Panc1 (cell line): ENCODE data around the gene EDN2. TPM values are rescaled to one million over a fixed set of nuclear protein-coding genes. Genes with fewer than 3 reads are reported as not detected.

Experiments
- ATAC-seq: fragments of 200-7000 bp; cut with Tn5 transposase; 2 replicates; pipeline ENCODE4 v1.9.1; 2020; ENCODE audit warnings: mild to moderate bottlenecking, moderate library complexity
- BruUV-seq: library from RNA; stranded (reverse); fragments of 400-500 nt; replicated peaks from 2 replicates; lab custom pipeline; 2021; lab: Mats Ljungman, UMichigan
- CTCF ChIA-PET: fragments of 300-600 bp; sonication (Branson Sonifier 250); formaldehyde crosslinking; loops from one replicate; lab custom pipeline; 2022; ENCODE audit warnings: antibody characterized with exemption; lab: Charles Lee
- POLR2A ChIA-PET: fragments of 300-600 bp; sonication (Branson Sonifier 250); formaldehyde crosslinking; loops from one replicate; lab custom pipeline; 2022; ENCODE audit warnings: antibody characterized with exemption; lab: Charles Lee
- DNase-seq: peaks from one replicate; pipeline ENCODE4 v3.0.0-alpha.2; 2010; ENCODE audit warnings: low read depth, low spot score
- H3K27ac ChIP-seq: 2 replicates; pipeline ENCODE4 v1.5.1; 2011; ENCODE audit warnings: mild to moderate bottlenecking, low read length, inconsistent platforms
- H3K27me3 ChIP-seq: fragments of 200-500 bp; sonication (Bioruptor generic); 2 replicates; pipeline ENCODE4 v1.6.0; 2014; ENCODE audit warnings: low read length, inconsistent platforms; ENCODE audit not compliant: control insufficient read depth, insufficient read depth
- H3K36me3 ChIP-seq: fragments of 200-500 bp; sonication (Bioruptor generic); 2 replicates; pipeline ENCODE4 v1.5.1; 2014; ENCODE audit warnings: inconsistent platforms, mild to moderate bottlenecking, low read length, moderate library complexity; ENCODE audit not compliant: control insufficient read depth, insufficient read depth
- H3K4me1 ChIP-seq: 2 replicates; pipeline ENCODE4 v1.5.1; 2011; ENCODE audit warnings: inconsistent platforms, mild to moderate bottlenecking, low read length, moderate library complexity; ENCODE audit not compliant: control insufficient read depth, insufficient read depth
- H3K4me3 ChIP-seq, 2 experiments: 2 replicates each; pipeline ENCODE4 v1.5.1; 2011 to 2012; ENCODE audit warnings: low read depth in 2 of 2, low read length in 2 of 2, mild to moderate bottlenecking in 2 of 2, inconsistent platforms in 1 of 2, moderate library complexity in 1 of 2
- H3K9me3 ChIP-seq: fragments of 200-500 bp; sonication (Bioruptor generic); 2 replicates; pipeline ENCODE4 v1.5.1; 2014; ENCODE audit warnings: low read depth, mild to moderate bottlenecking, inconsistent platforms, low read length, moderate library complexity; ENCODE audit not compliant: control insufficient read depth, insufficient read depth
- CTCF ChIP-seq: fragments of 450-650 bp; IDR thresholded peaks from 2 replicates; pipeline ENCODE4 v1.5.1; 2017; ENCODE audit warnings: mild to moderate bottlenecking
- POLR2AphosphoS5 ChIP-seq: IDR thresholded peaks from 2 replicates; pipeline ENCODE4 v1.6.1; 2012; ENCODE audit warnings: mild to moderate bottlenecking, low read depth, low read length, moderate library complexity
- SIN3A ChIP-seq: IDR thresholded peaks from 2 replicates; pipeline ENCODE4 v1.6.1; 2012; ENCODE audit warnings: low read depth, mild to moderate bottlenecking, low read length, moderate library complexity, borderline replicate concordance; ENCODE audit not compliant: insufficient read depth
- TCF7L2 ChIP-seq: IDR thresholded peaks from 2 replicates; pipeline ENCODE4 v1.6.1; 2011; ENCODE audit warnings: mild to moderate bottlenecking, low read depth, low read length, inconsistent platforms
- in situ Hi-C: cut with HindIII; loops from 2 replicates; pipeline ENCODE4 v1.10.0; 2016; ENCODE audit warnings: low sequenced_read_pairs, low pct_unique_long_range_greater_than_20kb
- intact Hi-C: fragments of 100-400 bp; cut with micrococcal nuclease; formaldehyde crosslinking; loops from one replicate; pipeline ENCODE4 v1.10.0; 2022; ENCODE audit not compliant: unreplicated experiment
- total RNA-seq: library from RNA; stranded (reverse); gene quantifications from one replicate; pipeline ENCODE4 v1.2.1, GENCODE V29; 2021; ENCODE audit not compliant: unreplicated experiment
- TF ChIP-seq, protein P1 (sequence below), 2 experiments: IDR thresholded peaks; 2 replicates each; pipeline ENCODE4 v1.6.1; 2011 to 2012; ENCODE audit warnings: low read depth in 2 of 2, control low read depth in 1 of 2, low read length in 1 of 2, mild to moderate bottlenecking in 1 of 2, moderate library complexity in 1 of 2; ENCODE audit not compliant: insufficient read depth in 1 of 2

The EDN2 gene
- total RNA-seq, 1 experiment from 2014 or later = not detected

DNA sequence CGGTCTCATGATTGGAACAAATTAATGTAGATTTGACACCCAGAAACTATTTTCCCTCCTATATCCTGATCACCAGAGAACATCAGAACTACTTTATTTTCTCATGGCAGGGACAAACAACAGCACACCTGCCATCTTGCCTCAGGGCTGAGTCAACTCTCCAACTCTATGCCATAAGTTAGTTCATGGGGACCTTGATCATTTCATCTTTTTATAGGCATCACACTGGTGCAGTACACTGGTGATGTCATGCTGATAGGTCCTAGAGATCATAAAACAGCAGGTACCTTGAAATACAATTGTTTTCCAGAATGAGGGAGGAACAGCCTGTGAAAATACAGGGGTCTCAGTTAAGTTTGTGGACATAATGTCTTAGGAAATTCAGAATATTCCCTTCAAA is 45.8 kb downstream of the EDN2 start:
- intact Hi-C loops (no loop called here), in situ Hi-C loops (no loop called here)
- ChIA-PET CTCF (no interaction called here), POLR2A (no interaction called here)
- H3K36me3 ChIP-seq = no peaks in the 10 kb centered on the region
- ATAC-seq (no peak), DNase-seq (no peak)
- no peaks in the 10 kb centered on the region for H3K9me3 ChIP-seq
- no peaks in the 10 kb centered on the region for H3K27me3 ChIP-seq
- H3K4me3 ChIP-seq = no peak overlapping the region
- no peak overlapping the region for H3K27ac ChIP-seq
- H3K4me1 ChIP-seq = no peaks in the 10 kb centered on the region
- TF ChIP-seq TCF7L2 = no peak
- no peak for TF ChIP-seq CTCF
- TF ChIP-seq SIN3A = no peak
- TF ChIP-seq, protein P1, sequence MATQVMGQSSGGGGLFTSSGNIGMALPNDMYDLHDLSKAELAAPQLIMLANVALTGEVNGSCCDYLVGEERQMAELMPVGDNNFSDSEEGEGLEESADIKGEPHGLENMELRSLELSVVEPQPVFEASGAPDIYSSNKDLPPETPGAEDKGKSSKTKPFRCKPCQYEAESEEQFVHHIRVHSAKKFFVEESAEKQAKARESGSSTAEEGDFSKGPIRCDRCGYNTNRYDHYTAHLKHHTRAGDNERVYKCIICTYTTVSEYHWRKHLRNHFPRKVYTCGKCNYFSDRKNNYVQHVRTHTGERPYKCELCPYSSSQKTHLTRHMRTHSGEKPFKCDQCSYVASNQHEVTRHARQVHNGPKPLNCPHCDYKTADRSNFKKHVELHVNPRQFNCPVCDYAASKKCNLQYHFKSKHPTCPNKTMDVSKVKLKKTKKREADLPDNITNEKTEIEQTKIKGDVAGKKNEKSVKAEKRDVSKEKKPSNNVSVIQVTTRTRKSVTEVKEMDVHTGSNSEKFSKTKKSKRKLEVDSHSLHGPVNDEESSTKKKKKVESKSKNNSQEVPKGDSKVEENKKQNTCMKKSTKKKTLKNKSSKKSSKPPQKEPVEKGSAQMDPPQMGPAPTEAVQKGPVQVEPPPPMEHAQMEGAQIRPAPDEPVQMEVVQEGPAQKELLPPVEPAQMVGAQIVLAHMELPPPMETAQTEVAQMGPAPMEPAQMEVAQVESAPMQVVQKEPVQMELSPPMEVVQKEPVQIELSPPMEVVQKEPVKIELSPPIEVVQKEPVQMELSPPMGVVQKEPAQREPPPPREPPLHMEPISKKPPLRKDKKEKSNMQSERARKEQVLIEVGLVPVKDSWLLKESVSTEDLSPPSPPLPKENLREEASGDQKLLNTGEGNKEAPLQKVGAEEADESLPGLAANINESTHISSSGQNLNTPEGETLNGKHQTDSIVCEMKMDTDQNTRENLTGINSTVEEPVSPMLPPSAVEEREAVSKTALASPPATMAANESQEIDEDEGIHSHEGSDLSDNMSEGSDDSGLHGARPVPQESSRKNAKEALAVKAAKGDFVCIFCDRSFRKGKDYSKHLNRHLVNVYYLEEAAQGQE (IDR thresholded peaks at IDR 0.05; ENCODE audit: insufficient read depth in 1 of 2, low read depth in 2 of 2, low read length in 1 of 2) = no peak
- TF ChIP-seq POLR2AphosphoS5 = no peak
- no TSS peak for BruUV-seq

DNA sequence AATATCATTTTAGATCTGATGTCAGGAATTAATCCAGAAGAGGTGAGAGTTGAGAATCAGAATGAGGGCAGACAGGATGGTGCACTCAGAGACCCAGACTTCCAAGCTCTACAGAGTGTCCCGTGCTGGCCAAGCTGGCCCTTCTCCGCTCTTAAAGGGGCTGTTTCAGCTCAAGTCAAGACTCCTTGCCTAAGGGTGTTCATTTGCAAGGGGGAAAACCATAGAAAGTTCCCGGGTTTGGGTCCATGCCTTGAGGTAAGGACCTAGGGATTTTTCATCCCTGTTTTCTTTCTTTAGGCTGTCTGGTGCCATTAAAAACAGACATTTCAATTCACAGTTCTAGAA is 47.5 kb downstream of the EDN2 start:
- ATAC-seq = no peak
- ChIA-PET CTCF (interaction anchor here (0.7 kb wide), 1 partner anchor 150 kb away, joined by 3 read pairs; no protein-coding TSS in a partner anchor), POLR2A (no interaction called here)
- Histone ChIP-seq H3K9me3 (no peaks in the 10 kb centered on the region), H3K36me3 (no peaks in the 10 kb centered on the region), H3K4me1 (peaks cover 15% of the 10 kb centered on the region), H3K27ac (no peak overlapping the region), H3K27me3 (no peaks in the 10 kb centered on the region), H3K4me3 (no peak overlapping the region)
- TF ChIP-seq CTCF (no peak), TCF7L2 (no peak), POLR2AphosphoS5 (no peak), SIN3A (no peak)
- TF ChIP-seq, protein P1 (IDR thresholded peaks at IDR 0.05; ENCODE audit: insufficient read depth in 1 of 2, low read depth in 2 of 2, low read length in 1 of 2) = no peak
- DNase-seq = no peak
- intact Hi-C loops = no loop called here
- no TSS peak for BruUV-seq
- in situ Hi-C loops = no loop called here
